SIG-M5 (cell line): Measurements from ENCODE around the gene BTBD6.
"Not testable (repeated sequence)": the region's sequence is repeated elsewhere in the genome, so short reads cannot be mapped to it uniquely, and the experiment has no call there.

Experiments used
- DNase-seq: peaks from one replicate; lab custom pipeline; 2025; lab: John Stamatoyannopoulos, UW

The BTBD6 gene

DNA sequence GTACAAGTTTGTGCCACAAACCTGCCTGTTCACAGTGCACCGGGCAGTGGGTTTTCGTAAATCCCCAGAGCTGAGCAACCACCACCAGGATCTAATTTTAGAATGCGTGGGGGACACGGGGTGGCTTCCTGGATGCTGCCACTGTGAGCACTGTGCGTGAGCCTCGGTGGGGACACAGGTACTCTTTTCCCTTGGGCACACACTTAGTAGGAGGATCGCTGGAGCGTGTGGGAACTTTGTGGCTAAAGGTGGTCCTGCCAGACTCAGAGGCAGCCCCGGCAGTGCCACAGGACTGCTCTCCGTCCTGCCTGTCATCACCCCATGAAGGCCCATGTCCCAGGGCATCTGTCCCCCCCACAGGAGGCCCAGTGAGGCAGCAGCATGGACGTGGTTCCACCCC is 21.1 kb downstream of the BTBD6 start:
- DNase-seq = no peak

DNA sequence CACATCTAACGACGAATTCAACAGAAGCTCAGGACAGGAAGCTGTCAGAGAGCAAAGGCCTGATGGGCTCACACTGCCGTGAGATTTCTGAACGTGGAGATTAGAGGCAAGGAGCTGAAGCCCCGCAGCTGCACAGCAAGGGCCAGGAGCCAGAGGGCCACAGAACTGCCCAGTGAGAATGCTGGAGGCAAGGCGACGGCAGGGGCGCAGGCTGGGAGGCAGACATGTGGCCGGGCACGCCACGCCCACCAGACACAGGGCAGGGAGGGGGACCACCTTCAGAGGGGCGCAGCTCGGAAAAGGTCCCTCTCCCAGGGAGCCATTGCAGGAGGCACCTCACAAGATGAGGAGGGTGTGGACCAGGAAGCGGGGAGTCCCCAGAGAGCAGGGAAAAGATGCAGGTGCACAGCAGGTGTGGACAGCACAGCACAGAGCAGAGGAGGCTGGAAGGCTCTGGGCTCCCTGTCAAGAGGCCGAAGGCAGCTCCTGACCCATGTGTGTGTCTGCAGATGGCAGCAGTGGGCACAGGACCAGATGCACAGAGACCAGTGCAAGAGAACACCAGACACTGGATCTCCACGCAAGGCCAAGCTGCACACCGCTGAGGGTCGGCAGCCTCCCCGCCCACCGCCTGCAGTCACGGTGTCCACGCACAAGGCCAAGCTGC is 23.0 kb downstream of the BTBD6 start:
- DNase-seq = no peak

DNA sequence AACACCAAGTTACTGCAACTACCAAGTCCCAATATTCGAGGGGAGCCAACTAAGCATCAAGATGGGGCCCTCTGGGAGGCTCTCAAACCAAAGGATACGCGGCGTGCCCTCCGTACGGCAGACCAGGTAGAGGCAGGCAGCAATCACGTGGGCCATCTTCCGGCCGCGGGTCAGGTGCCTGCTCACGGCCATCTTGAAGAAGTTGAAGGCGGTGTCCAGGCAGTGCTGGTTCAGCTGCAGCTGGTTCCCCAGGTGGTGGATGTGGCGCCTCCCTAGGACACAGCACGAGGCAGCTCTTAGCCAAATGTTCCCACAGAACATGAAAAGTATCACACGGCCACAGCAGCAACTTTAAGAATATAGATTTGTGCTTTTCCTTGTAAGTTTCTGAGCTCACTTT is 24.3 kb downstream of the BTBD6 start:
- DNase-seq = no peak

DNA sequence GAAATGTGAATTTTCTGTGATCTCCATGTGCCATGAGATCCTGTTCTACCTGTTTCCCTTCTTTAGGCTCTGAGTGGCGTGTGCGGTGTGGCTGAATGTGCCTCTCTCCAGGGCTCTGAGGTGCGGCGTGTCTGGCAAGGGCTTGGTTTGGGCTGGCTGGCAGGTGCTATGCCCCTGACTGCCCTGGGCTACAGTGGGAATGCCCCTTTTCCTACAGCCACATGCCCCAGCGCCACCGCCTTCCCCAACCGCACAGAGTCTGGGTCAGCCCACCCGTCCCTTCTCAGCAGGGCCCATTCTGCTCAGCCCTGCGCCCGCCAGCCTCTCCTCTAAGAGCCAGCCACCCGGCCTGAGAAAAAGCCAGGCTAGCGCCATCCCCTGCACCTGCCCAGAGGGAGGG is 24.7 kb downstream of the BTBD6 start:
- no peak for DNase-seq

DNA sequence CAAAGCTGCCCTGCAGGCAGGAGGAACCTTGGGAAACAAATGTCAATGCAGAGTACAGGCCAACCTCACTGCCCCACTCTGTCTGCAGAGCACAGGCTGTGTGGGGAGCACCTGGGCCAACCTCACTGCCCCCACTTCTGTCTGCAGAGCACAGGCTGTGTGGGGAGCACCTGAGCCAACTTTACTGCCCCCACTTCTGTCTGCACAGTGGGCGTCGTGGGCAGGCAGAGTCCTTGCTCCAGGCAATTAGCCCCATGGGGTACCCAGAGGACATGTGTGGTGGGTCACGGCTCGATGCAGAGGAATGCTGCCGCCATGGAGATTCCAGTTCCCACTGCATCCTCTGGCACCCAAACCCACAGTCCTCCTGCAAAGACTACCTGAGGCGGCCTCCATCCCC is 26.3 kb downstream of the BTBD6 start:
- DNase-seq = no peak

DNA sequence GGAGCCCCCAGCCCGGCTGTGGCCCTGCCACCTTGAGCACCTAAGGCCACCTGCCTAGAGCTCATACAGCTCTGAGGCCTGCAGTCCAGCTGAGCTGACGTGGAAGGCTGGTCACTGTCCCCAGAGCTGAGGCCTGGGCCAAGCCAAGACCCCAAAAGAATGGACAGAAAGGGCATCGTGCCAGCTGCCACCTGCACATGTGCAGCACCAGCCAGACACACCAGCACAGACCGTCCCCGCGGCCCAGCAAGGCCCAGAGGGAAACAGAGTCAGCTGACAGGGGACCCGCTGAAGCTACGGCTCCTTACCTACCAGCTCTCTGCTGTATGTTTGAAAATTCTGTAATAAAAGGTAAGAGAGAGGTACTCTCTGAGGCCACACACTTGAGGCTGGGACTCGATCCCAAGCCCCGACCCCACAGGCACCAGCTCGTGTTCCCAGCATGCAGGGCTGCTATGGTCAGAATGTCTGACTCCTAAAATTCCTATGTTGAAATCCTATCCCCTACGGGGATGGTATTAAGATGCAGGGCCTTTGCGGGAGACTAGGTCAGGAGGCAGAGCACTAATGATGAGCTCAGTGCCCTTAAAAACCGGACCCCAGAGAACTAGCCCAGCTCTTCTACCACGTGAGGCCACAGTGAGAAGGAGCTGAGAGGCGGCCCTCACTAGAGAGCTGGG is 27.1 kb downstream of the BTBD6 start:
- DNase-seq = no peak

DNA sequence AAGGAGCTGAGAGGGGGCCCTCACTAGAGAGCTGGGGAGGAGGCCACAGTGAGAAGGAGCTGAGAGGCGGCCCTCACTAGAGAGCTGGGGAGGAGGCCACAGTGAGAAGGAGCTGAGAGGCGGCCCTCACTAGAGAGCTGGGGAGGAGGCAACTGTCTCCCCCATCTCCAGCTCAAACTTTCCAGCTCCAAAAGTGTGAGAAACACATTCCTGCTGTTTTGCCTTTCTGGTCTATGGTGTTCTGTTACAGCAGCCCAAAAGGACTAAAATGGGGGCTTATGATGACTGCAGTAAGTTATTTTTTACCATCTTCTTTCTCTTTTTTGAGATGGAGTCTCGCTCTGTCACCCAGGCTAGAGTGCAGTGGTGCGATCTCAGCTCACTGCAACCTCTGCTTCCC is 29.1 kb downstream of the BTBD6 start:
- not testable (repeated sequence) for DNase-seq

DNA sequence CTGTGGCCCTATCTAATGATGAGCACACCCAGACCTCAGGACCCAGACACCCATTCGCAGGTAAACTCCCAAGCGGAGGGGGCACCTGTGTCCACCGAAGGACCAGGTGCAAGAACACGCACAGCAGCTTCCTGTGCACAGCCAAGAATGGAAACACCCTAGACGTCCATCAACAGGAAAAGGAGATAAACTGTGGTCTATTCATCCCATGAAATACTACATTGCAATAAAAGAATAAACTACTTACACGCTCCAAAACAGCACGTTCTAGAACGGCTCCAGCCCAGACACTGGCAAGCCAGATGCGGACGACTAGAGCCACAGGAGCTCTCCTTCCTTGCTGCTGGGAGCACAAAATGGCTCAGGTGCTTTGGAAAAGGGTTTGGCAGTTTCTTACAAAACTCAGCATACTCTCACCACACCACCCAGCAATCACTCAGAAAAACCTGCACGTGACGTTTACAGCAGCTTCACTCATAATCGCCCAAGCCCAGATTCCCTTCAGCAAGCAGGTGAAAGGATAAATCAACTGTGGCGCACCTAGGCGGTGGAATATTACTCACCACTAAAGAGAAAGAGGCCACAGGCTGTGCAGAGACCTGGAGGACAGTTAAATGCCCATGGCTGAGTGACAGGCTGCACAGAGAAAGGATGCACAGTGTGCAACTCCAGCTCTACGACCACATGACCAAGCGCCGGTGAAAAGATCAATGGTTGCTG is 31.5 kb downstream of the BTBD6 start:
- no peak for DNase-seq

DNA sequence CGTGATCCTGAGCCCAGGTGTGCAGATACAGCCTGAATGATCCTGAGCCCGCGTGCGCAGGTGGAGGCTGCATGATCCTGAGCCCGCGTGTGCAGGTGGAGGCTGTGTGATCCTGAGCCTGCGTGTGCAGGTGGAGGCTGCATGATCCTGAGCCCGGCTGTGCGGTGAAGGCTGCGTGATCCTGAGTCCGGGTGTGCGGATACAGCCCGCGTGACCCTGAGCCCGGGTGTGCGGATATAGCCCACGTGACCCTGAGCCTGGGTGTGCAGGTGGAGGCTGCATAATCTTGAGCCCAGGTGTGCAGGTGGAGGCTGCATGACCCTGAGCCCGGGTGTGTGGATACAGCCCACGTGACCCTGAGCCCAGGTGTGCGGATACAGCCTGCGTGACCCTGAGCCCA is 32.2 kb downstream of the BTBD6 start:
- no peak for DNase-seq

DNA sequence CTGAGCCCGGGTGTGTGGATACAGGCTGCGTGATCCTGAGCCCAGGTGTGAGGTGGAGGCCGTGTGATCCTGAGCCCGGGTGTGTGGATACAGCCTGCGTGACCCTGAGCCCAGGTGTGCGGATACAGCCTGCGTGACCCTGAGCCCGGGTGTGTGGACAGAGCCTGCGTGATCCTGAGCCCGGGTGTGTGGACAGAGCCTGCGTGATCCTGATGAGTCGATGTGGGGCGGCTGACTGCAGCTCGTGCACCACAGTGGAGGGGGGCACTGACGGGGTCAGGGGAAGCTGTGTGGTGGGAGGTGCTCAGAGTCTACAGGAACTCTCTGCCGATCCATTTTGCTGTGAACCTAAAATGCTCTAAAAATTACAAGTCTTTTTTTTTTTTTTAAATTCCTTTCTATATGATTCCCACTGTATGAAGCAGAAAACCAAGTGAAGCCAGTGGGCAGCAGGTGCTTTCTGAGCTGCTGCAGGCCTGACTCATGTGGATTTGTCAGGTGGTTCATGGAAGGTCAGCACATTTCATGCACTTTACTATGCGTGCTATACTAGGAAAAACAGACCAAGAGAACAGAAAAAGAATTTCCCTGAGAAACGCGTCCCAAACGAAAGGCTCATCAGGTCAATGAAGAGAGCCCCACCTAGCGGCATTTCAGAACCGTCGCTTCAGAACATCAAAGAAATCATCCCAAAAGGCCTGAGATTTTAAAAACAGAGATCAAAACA is 33.2 kb downstream of the BTBD6 start:
- no peak for DNase-seq

DNA sequence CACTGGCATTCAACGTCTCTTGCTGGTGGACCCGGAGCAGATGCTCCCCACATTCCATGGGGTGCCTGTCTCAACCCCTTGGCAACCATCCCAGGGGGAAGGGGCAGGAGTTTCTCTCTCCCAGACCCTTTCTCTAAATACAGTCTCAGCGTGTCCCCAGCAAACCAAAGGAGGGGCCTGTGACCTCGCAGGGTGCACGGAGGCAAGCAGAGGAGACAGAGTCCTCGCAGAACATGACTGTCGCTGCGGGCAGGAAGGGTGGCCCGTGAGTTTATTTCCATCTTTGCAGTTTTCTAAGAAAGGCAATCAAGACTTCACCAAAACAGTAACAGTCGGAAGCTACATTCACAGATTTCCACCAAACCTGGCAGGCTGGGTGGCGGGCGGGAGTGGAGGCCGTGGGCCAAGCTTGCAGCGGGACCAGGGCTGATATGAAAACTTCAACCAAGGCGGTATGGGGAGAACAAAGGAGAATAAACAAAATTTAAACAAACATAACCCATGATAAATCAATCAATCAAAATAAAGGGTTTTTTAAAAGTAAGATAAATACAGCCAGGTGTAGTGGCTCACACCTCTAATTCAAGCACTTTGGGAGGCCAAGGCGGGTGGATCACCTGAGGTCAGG is 33.9 kb downstream of the BTBD6 start:
- no peak for DNase-seq

DNA sequence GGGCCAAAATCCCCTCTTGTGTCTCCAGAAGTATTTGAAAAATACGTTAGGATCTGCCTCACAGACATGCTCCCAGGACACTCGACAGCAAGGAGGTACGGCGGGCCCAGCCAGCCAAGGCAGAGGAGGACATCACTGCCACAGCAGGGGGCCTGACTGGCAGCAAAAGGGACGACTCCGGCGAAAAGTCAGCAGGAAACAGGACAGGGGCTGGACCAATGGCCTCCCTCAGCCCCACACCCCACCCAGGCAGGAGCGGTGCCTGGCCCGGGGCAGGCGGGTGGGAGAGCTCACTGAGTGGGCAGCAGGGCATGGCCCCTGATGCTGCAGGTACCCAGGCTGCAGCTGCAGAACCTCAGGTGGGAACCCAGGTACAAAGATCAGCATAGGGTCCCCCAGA is 34.7 kb downstream of the BTBD6 start:
- DNase-seq = no peak

DNA sequence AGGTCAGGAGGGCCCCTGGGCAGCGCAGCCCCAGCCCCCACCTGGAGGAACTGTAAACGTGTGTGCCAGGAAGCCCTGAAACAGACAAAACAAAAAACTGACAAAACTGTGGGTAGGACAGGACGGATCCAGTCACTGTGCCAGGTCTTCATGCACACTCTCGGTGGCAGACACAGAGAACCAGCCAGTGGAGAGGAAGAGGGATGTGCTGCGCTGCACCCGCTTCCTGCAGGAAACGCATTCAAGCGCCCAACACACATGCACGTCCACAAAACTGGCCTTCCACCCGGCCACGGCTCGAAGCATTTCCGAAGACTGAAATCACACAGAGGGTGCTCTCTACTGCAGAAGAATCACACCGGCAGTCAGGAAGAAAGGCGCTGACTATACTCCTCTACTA is 35.6 kb downstream of the BTBD6 start:
- no peak for DNase-seq

DNA sequence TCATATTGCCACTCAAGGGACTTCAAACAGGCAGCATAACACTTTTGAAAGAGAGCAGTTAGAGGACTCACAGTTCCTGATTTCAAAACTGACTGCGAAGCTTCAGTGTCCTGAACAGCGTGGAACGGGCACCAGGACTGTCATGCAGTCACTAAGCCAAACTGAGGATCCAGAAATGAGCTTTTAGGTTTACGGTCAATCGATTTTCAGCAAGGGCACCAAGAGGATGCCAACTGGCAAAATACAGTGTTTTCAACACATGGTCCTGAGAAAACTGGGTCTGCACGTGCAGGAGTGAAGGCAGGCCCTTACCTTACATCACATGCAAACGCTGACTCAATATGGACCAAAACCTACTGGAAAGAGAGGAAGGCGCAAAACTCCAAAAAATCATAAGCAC is 36.8 kb downstream of the BTBD6 start:
- no peak for DNase-seq

DNA sequence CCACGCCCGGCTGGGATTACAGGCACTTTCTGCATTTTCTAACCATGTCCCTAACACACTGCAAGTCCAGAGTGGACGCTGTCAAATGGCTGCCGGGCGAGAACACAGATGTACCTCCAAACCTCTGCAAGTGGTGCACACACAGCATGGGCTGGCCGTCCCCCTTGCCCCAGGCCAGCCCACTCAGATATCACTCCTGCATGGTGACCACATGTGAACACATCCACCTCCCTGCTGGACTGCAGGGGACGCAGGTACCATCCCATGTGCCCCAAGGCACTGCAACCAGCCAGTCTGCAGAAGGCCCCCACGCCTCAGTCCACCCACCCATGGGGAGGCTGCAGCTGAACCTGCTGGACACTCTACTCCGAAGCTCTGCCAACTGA is 38.4 kb downstream of the BTBD6 start:
- DNase-seq = no peak

DNA sequence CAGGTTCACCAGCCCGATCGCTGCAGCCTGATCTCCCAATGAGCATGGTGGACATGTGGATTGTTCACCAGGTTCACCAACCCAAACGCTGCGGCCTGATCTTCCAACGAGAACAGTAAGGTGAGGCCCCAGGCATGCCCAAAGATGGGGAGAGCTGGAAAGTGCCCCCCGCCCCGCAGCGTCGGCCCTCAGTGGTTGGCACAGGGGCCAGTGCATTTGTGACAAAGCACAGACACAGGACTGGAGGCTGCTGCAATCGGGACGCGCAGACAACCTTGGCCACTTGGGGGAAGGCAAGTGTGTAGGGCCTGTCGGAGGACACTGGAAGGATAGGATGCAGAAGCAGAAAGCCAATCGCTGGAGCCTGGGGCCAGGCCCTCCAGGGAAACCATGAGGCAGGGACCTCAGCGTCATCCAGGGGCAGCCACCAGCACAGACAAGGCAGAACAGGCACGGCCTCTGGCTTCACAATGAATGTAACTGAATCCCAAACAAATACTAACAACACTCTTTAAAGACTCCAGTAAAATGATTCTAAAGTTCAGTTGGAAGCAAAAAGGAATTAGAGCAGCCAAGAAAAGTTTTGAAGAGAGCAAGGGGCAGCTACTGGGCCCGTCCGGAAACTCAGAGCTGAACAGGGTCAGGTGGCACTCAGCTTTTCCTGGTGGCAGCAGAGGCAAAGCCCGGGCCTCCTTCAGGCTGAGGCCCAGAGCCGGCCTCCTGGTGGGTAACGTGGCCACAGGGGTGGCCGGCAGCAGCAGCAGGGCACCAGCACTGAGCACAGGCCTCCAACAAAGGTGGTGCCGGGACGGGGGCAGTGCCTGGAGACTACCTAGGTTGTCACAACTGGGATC is 39.1 kb downstream of the BTBD6 start:
- no peak for DNase-seq

DNA sequence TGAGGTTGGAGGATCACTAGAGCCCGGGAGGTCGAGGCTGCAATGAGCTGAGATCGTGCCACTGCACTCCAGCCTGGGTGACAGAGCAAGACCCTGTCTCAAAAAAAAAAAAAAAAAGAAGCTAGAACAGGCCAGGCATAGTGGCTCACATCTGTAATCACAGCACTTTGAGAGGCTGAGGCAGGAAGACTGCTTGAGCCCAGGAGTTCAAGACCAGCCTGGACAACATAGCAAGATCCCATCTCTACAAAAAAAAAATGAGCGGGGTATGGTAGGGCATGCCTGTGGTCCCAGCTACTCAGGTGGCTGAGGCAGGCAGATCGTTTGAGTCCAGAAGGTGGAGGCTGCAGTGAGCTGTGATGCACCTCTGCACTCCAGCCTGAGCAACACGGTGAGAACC is 40.6 kb downstream of the BTBD6 start:
- not testable (repeated sequence) for DNase-seq

DNA sequence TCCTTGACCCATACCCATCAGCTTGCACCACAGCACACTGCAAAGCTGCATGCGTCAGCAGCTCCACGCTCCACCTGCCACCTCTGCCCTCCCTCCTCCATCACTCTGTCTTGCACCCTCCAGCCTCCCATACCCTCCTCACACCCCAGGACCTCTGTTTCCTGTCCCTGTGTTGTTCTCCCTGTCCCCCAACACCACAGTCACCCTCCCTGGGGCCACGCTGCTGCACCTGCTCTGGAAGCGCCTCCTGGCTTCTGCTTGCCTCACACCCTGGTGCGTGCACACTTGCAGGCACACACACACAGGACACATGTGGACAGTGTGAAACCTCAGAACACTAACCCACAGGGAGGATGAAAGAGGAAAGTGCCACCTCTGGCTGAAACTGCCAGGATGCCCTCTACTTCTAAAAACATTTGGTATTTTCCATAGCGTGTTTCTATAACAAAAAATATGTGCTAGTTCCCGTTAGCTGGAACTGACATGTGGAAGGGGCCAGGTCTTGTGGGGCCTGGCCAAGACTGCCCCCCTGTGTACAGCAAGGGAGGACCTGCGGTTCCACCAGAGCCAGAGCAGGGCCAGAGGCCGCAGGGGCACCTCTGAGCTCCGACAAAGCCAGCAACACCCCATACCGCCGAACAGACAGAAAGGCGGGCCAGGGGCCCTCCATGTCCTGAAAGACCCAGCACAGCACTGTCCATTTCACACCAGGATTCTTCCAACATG is 42.5 kb downstream of the BTBD6 start:
- DNase-seq = no peak

DNA sequence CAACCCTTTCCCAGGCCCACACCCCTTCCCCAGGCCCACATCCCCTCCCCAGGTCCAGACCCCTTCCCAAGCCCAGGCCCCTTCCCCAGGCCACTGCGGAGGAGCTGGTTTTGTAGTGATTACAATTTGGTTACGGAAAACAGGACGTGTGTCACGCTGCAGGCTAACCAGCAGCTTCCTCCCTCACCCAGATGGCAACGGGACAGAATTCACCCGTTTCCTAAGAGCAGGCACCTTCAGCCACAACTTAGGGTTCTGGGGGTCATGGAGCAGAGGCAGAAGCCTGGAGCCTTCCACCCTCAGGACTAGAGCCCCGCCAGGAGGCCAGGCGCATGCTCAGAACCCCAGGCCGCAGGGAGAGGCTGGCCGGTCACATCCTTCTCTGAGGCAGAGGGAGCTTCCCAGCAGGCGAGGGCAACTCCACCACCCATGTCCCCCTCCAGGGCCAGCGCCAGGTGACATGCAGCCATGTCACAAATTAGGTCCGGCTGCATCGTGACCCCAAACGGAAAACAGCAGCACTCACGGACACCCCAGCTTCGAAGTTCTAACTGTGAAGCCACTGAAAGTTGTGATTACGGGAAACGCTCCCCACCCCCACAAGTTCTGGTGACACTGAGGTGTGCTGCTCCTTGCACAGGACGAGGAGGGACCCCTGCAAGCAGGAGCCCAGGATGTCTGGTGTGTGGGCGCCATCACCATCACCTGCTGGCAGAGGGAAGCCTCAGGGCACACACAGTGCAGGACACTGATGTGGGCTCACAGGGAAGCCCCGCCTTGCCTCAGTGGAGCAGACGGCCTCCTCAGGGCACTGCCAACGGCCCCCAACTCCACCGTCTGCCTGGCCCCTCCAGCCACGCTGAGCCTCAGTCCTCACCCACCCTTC is 44.7 kb downstream of the BTBD6 start:
- no peak for DNase-seq

DNA sequence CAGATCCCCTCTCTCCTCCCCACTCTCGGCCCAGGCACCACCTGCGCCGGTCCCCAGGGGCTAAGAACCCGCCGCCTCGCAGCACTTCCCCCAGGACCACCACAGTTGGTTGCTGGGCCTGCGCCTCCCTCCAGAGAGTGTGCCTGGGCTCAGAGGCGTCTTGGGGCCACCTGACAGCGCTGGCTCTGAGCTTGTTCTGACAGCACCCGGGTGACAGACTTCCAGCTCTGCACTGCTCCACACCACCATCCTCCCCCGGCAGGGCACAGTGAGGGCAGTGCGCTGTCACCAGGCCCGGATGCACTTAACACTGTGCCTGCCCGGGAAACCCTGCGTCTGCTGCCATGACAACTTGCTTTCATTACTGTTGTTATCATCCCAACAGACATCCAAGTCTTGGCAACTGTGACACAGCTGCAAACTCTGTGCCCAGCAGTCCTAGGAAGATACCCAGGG is 45.8 kb downstream of the BTBD6 start:
- DNase-seq = no peak
